Adrenal gland (tissue), 12 donors: Measurements from ENCODE around the gene ESYT2. TPM values are rescaled to one million over a fixed set of nuclear protein-coding genes. Genes with fewer than 3 reads are reported as not detected.

Experiments
- DNase-seq, 7 donors: peaks; one replicate each; pipeline ENCODE4 v3.0.0-alpha.2; 2019 to 2020
- H3K27ac ChIP-seq, 5 donors: fragments of 200-600 bp; sonication (generic) in 4 of 5; 1 replicate in 3 of 5; 2 replicates in 2 of 5; pipeline versions ENCODE4 v1.5.1 to v1.8.0; 2016 to 2020; ENCODE audit warnings: mild to moderate bottlenecking in 1 of 5
- H3K27me3 ChIP-seq: fragments of 200-600 bp; 2 replicates; pipeline ENCODE4 v1.8.0; 2021
- H3K36me3 ChIP-seq, 2 donors: fragments of 200-600 bp; replicated peaks in 1 of 2; 1 replicate in 1 of 2; 2 replicates in 1 of 2; pipeline versions ENCODE4 v1.5.1 to v1.8.0; 2018 to 2022
- H3K4me1 ChIP-seq, 2 donors: fragments of 200-600 bp; replicated peaks in 1 of 2; 1 replicate in 1 of 2; 2 replicates in 1 of 2; pipeline versions ENCODE4 v1.5.1 to v1.8.0; 2018 to 2021
- H3K4me3 ChIP-seq, 4 donors: fragments of 200-600 bp; sonication (generic) in 3 of 4; one replicate each; pipeline ENCODE4 v1.5.1; 2016 to 2018
- H3K9me3 ChIP-seq, 3 donors: fragments of 200-600 bp; sonication (generic) in 1 of 3; replicated peaks in 1 of 3; 1 replicate in 2 of 3; 2 replicates in 1 of 3; pipeline versions ENCODE4 v1.5.1 to v1.8.0; 2016 to 2021
- CTCF ChIP-seq, 6 experiments: fragments of 450-650 bp in 4 of 6; fragments of 200-600 bp in 2 of 6; sonication (generic) in 1 of 6; IDR thresholded peaks; 1 replicate in 5 of 6; 2 replicates in 1 of 6; pipeline versions ENCODE4 v1.5.1 to v1.8.0; 2016 to 2021; ENCODE audit warnings: antibody characterized with exemption in 6 of 6, mild to moderate bottlenecking in 2 of 6, moderate library complexity in 1 of 6
- POLR2A ChIP-seq, 2 donors: fragments of 450-650 bp; IDR thresholded peaks; one replicate each; pipeline ENCODE4 v1.6.1; 2017; ENCODE audit warnings: antibody characterized with exemption in 2 of 2, mild to moderate bottlenecking in 2 of 2, moderate library complexity in 1 of 2
- WGBS, 4 donors: extraction: QIAGEN DNeasy Blood & Tissue Kit in 2 of 4; methylation state at CpG; one replicate each; pipeline versions ENCODE4 v1.1.5 to v1.1.7; 2013 to 2017; 5-methylcytosine and 5-hydroxymethylcytosine counted together
- intact Hi-C, 2 donors: fragments of 100-400 bp; cut with DNase I; formaldehyde crosslinking; loops; one replicate each; pipeline versions ENCODE4 v1.14.1 to v1.15.0; 2022 to 2023
- polyA plus RNA-seq, 3 donors: library from polyadenylated mRNA; stranded (reverse); fragments of 200-250 nt in 2 of 3; fragments of 350-450 nt in 1 of 3; fragmentation: Illumina TruSeq in 1 of 3; extraction: RNeasy Lipid Tissue Mini Kit (QIAGEN cat#74804) in 1 of 3; gene quantifications; one replicate each; pipeline ENCODE4 v1.2.3, GENCODE V29; 2013 to 2014
- total RNA-seq, 9 donors: library from RNA; depleted of rRNA in 4 of 9; stranded (reverse); fragments of >200 nt in 4 of 9; fragments of 120-200 nt in 1 of 9; fragmentation: NEBNext Ultra II Directional in 1 of 9; extraction: Animal tissue kit (Norgen Biotek cat#: 25700) in 1 of 9; gene quantifications; one replicate each; pipeline versions ENCODE4 v1.1.0 to v1.2.4, GENCODE V29; 2013 to 2023
- donor health status: healthy with polysubstance abuse.
- donor health status: Bipolar disorder and iron deficiency.
- donor health status: DM: yes; HTN: yes; CAD: no.
- donor health status: DM: no; HTN: no; CAD: no.
- donor health status: DM: no; HTN: no; CAD: no.
- donor health status: DM: yes; HTN: yes; CAD: no.

ESYT2 gene
- total and polyA plus RNA-seq, 12 donors = 16.8 to 104 (median 77.5) TPM

GRCh38 chr7:158757404-158757989 is 71.8 kb downstream of the ESYT2 start:
- no peak for TF ChIP-seq POLR2A (IDR thresholded peaks at IDR 0.05)
- TF ChIP-seq CTCF (IDR thresholded peaks at IDR 0.05) = no peak
- Histone ChIP-seq H3K36me3 (peaks cover 0 to 64% of the 10 kb centered on the region in 2 donors), H3K27me3 (no peaks in the 10 kb centered on the region), H3K9me3 (no peaks in the 10 kb centered on the region), H3K4me3 (no peak overlapping the region), H3K4me1 (no peaks in the 10 kb centered on the region), H3K27ac (no peak overlapping the region)
- DNase-seq = no peak
- intact Hi-C loops = no loop called here
- 94 to 97% (median 97%) methylated on average over 16 of the region's 16 CpGs for WGBS, 4 donors

- Histone ChIP-seq H3K27me3 (no peaks in the 10 kb centered on the region), H3K9me3 (no peaks in the 10 kb centered on the region), H3K4me1 (no peaks in the 10 kb centered on the region), H3K36me3 (peaks cover 0 to 44% of the 10 kb centered on the region in 2 donors), H3K4me3 (no peak overlapping the region), H3K27ac (no peak overlapping the region)
- TF ChIP-seq POLR2A (IDR thresholded peaks at IDR 0.05) (no peak), CTCF (IDR thresholded peaks at IDR 0.05) (no peak)
- intact Hi-C loops = no loop called here
- no peak for DNase-seq
- WGBS, 4 donors = 88 to 91% (median 90%) methylated on average over 11 of the region's 11 CpGs
Measured at GRCh38 chr7:158754746-158755444, 74.4 kb downstream of the ESYT2 start.

GRCh38 chr7:158753900-158754299 is 75.4 kb downstream of the ESYT2 start:
- 87 to 98% (median 97%) methylated on average over 5 of the region's 5 CpGs for WGBS, 4 donors
- intact Hi-C loops = no loop called here
- no peaks in the 10 kb centered on the region for H3K4me1 ChIP-seq
- H3K27ac ChIP-seq = no peak overlapping the region
- DNase-seq = no peak
- peaks cover 0 to 34% of the 10 kb centered on the region in 2 donors for H3K36me3 ChIP-seq
- H3K9me3 ChIP-seq = no peaks in the 10 kb centered on the region
- no peak for TF ChIP-seq CTCF (IDR thresholded peaks at IDR 0.05)
- no peak for TF ChIP-seq POLR2A (IDR thresholded peaks at IDR 0.05)
- H3K4me3 ChIP-seq = no peak overlapping the region
- no peaks in the 10 kb centered on the region for H3K27me3 ChIP-seq

- WGBS, 4 donors = 88 to 95% (median 92%) methylated on average over 3 of the region's 3 CpGs
- Histone ChIP-seq H3K36me3 (peaks cover 0 to 32% of the 10 kb centered on the region in 2 donors), H3K9me3 (no peaks in the 10 kb centered on the region), H3K27me3 (no peaks in the 10 kb centered on the region), H3K4me3 (no peak overlapping the region), H3K27ac (no peak overlapping the region), H3K4me1 (no peaks in the 10 kb centered on the region)
- DNase-seq = no peak
- intact Hi-C loops = no loop called here
- TF ChIP-seq CTCF (IDR thresholded peaks at IDR 0.05) (no peak), POLR2A (IDR thresholded peaks at IDR 0.05) (no peak)
Measured at GRCh38 chr7:158751751-158752150, 77.6 kb downstream of the ESYT2 start.
